Smooth muscle cell of the brain vasculature (primary cell): ENCODE results near the gene LUC7L.
"Not testable (repeated sequence)": the region's sequence is repeated elsewhere in the genome, so short reads cannot be mapped to it uniquely, and the experiment has no call there.

Experiments
- DNase-seq: peaks from one replicate; pipeline ENCODE4 v3.0.0-alpha.2; 2012; ENCODE audit warnings: low read depth, low spot score

The LUC7L gene

DNA sequence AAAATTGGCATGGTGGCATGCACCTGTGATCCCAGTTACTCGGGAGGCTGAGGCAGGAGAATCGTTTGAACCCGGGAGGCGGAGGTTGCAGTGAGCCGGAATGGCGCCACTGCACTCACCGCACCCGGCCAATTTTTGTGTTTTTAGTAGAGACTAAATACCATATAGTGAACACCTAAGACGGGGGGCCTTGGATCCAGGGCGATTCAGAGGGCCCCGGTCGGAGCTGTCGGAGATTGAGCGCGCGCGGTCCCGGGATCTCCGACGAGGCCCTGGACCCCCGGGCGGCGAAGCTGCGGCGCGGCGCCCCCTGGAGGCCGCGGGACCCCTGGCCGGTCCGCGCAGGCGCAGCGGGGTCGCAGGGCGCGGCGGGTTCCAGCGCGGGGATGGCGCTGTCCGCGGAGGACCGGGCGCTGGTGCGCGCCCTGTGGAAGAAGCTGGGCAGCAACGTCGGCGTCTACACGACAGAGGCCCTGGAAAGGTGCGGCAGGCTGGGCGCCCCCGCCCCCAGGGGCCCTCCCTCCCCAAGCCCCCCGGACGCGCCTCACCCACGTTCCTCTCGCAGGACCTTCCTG lies 49.1 kb downstream of the LUC7L start, which contains the start of gene HBQ1:
HBQ1 (plus strand) TSS at position 359 of the 575 bp plus-strand sequence; CDS start at position 387, 28 bp downstream.
- DNase-seq: no peak

DNA sequence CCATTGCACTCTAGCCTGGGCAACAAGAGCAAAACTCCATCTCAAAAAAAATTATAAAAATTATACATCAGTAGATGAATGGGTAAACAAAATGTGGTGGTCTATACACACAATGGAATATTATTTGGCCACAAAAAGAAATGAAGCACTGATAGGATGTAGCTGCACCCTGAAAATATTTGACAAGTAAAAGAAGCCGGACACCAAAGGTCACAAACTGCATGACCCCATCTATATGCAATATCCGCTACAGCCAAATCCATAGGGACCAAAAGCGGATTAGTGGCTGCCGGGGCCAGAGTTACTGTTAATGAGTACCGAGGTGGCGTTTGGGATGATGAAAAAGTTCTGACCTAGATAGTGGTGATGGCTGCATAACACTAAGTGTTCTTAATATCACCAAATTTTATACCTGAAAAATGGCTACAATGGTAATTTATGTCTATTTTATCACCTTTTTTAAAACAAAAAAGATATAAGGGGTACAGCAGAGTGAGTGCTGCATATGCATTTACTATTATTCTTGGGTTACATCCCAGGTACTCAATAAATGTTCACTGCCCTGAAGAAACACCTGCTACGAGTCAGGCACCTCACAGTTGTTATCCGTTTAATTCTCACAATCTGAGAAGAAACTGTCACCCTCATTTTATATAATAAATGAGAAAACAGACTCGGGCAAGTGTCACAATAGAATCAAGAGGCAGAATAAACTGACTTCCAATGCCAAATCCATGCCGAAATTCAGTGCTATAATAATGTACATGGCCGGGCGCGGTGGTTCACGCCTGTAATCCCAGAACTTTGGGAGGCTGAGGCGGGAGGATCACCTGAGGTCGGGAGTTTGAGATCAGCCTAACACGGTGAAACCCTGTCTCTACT lies 49.8 kb downstream of the LUC7L start:
- no peak for DNase-seq

DNA sequence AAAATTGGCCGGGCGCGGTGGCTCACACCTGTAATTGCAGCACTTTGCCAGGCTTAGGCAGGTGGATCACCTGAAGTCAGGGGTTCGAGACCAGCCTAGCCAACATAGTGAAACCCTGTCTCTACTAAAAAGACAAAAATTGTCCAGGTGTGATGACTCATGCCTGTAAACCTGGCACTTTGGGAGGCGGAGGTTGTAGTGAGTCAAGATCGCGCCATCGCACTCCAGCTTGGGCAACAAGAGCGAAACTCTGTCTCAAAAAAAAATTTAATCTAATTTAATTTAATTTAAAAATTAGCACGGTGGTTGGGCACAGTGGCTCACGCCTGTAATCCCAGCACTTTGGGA lies 50.6 kb downstream of the LUC7L start:
- DNase-seq: no peak

DNA sequence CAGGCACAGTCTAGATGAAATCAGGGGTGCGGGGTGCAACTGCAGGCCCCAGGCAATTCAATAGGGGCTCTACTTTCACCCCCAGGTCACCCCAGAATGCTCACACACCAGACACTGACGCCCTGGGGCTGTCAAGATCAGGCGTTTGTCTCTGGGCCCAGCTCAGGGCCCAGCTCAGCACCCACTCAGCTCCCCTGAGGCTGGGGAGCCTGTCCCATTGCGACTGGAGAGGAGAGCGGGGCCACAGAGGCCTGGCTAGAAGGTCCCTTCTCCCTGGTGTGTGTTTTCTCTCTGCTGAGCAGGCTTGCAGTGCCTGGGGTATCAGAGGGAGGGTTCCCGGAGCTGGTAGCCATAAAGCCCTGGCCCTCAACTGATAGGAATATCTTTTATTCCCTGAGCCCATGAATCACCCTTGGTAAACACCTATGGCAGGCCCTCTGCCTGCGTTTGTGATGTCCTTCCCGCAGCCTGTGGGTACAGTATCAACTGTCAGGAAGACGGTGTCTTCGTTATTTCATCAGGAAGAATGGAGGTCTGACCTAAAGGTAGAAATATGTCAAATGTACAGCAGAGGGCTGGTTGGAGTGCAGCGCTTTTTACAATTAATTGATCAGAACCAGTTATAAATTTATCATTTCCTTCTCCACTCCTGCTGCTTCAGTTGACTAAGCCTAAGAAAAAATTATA lies 51.1 kb downstream of the LUC7L start:
- DNase-seq: no peak

DNA sequence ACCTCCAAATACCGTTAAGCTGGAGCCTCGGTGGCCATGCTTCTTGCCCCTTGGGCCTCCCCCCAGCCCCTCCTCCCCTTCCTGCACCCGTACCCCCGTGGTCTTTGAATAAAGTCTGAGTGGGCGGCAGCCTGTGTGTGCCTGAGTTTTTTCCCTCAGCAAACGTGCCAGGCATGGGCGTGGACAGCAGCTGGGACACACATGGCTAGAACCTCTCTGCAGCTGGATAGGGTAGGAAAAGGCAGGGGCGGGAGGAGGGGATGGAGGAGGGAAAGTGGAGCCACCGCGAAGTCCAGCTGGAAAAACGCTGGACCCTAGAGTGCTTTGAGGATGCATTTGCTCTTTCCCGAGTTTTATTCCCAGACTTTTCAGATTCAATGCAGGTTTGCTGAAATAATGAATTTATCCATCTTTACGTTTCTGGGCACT lies 51.8 kb downstream of the LUC7L start:
- no peak for DNase-seq

DNA sequence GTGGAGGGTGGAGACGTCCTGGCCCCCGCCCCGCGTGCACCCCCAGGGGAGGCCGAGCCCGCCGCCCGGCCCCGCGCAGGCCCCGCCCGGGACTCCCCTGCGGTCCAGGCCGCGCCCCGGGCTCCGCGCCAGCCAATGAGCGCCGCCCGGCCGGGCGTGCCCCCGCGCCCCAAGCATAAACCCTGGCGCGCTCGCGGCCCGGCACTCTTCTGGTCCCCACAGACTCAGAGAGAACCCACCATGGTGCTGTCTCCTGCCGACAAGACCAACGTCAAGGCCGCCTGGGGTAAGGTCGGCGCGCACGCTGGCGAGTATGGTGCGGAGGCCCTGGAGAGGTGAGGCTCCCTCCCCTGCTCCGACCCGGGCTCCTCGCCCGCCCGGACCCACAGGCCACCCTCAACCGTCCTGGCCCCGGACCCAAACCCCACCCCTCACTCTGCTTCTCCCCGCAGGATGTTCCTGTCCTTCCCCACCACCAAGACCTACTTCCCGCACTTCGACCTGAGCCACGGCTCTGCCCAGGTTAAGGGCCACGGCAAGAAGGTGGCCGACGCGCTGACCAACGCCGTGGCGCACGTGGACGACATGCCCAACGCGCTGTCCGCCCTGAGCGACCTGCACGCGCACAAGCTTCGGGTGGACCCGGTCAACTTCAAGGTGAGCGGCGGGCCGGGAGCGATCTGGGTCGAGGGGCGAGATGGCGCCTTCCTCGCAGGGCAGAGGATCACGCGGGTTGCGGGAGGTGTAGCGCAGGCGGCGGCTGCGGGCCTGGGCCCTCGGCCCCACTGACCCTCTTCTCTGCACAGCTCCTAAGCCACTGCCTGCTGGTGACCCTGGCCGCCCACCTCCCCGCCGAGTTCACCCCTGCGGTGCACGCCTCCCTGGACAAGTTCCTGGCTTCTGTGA lies 52.5 kb downstream of the LUC7L start, which contains the start of gene HBA1:
HBA1 (plus strand) TSS at position 204 of the 906 bp plus-strand sequence; CDS start at position 241, 37 bp downstream.
- DNase-seq: not testable (repeated sequence)

DNA sequence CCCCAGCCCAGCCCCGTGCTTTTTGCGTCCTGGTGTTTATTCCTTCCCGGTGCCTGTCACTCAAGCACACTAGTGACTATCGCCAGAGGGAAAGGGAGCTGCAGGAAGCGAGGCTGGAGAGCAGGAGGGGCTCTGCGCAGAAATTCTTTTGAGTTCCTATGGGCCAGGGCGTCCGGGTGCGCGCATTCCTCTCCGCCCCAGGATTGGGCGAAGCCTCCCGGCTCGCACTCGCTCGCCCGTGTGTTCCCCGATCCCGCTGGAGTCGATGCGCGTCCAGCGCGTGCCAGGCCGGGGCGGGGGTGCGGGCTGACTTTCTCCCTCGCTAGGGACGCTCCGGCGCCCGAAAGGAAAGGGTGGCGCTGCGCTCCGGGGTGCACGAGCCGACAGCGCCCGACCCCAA lies 53.2 kb downstream of the LUC7L start:
- not testable (repeated sequence) for DNase-seq

DNA sequence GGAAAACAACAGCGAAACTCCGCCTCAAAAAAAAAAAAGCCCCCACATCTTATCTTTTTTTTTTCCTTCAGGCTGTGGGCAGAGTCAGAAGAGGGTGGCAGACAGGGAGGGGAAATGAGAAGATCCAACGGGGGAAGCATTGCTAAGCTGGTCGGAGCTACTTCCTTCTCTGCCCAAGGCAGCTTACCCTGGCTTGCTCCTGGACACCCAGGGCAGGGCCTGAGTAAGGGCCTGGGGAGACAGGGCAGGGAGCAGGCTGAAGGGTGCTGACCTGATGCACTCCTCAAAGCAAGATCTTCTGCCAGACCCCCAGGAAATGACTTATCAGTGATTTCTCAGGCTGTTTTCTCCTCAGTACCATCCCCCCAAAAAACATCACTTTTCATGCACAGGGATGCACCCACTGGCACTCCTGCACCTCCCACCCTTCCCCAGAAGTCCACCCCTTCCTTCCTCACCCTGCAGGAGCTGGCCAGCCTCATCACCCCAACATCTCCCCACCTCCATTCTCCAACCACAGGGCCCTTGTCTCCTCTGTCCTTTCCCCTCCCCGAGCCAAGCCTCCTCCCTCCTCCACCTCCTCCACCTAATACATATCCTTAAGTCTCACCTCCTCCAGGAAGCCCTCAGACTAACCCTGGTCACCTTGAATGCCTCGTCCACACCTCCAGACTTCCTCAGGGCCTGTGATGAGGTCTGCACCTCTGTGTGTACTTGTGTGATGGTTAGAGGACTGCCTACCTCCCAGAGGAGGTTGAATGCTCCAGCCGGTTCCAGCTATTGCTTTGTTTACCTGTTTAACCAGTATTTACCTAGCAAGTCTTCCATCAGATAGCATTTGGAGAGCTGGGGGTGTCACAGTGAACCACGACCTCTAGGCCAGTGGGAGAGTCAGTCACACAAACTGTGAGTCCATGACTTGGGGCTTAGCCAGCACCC lies 54.0 kb downstream of the LUC7L start:
- no peak for DNase-seq

DNA sequence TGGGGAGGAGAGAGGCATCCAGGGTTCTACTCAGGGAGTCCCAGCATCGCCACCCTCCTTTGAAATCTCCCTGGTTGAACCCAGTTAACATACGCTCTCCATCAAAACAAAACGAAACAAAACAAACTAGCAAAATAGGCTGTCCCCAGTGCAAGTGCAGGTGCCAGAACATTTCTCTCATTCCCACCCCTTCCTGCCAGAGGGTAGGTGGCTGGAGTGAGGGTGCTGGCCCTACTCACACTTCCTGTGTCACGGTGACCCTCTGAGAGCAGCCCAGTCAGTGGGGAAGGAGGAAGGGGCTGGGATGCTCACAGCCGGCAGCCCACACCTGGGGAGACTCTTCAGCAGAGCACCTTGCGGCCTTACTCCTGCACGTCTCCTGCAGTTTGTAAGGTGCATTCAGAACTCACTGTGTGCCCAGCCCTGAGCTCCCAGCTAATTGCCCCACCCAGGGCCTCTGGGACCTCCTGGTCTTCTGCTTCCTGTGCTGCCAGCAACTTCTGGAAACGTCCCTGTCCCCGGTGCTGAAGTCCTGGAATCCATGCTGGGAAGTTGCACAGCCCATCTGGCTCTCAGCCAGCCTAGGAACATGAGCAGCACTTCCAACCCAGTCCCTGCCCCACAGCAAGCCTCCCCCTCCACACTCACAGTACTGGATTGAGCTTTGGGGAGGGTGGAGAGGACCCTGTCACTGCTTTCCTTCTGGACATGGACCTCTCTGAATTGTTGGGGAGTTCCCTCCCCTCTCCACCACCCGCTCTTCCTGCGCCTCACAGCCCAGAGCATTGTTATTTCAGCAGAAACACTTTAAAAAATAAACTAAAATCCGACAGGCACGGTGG lies 55.1 kb downstream of the LUC7L start:
- not testable (repeated sequence) for DNase-seq

DNA sequence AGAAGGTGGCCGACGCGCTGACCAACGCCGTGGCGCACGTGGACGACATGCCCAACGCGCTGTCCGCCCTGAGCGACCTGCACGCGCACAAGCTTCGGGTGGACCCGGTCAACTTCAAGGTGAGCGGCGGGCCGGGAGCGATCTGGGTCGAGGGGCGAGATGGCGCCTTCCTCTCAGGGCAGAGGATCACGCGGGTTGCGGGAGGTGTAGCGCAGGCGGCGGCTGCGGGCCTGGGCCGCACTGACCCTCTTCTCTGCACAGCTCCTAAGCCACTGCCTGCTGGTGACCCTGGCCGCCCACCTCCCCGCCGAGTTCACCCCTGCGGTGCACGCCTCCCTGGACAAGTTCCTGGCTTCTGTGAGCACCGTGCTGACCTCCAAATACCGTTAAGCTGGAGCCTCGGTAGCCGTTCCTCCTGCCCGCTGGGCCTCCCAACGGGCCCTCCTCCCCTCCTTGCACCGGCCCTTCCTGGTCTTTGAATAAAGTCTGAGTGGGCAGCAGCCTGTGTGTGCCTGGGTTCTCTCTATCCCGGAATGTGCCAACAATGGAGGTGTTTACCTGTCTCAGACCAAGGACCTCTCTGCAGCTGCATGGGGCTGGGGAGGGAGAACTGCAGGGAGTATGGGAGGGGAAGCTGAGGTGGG lies 55.9 kb downstream of the LUC7L start:
- not testable (repeated sequence) for DNase-seq

DNA sequence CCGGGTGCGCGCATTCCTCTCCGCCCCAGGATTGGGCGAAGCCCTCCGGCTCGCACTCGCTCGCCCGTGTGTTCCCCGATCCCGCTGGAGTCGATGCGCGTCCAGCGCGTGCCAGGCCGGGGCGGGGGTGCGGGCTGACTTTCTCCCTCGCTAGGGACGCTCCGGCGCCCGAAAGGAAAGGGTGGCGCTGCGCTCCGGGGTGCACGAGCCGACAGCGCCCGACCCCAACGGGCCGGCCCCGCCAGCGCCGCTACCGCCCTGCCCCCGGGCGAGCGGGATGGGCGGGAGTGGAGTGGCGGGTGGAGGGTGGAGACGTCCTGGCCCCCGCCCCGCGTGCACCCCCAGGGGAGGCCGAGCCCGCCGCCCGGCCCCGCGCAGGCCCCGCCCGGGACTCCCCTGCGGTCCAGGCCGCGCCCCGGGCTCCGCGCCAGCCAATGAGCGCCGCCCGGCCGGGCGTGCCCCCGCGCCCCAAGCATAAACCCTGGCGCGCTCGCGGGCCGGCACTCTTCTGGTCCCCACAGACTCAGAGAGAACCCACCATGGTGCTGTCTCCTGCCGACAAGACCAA lies 56.8 kb downstream of the LUC7L start, which contains the start of gene HBA2:
HBA2 (plus strand) TSS at position 503 of the 568 bp plus-strand sequence; CDS start at position 540, 37 bp downstream.
- DNase-seq: not testable (repeated sequence)

DNA sequence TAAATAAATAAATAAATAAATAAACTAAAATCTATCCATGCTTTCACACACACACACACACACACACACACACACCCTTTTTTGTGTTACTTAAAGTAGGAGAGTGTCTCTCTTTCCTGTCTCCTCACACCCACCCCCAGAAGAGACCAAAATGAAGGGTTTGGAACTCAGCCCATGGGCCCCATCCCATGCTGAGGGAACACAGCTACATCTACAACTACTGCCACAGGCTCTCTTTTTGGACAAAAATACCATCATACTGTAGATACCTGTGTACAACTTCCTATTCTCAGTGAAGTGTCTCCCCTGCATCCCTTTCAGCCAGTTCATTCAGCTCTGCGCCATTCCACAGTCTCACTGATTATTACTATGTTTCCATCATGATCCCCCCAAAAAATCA lies 58.5 kb downstream of the LUC7L start:
- DNase-seq: no peak

DNA sequence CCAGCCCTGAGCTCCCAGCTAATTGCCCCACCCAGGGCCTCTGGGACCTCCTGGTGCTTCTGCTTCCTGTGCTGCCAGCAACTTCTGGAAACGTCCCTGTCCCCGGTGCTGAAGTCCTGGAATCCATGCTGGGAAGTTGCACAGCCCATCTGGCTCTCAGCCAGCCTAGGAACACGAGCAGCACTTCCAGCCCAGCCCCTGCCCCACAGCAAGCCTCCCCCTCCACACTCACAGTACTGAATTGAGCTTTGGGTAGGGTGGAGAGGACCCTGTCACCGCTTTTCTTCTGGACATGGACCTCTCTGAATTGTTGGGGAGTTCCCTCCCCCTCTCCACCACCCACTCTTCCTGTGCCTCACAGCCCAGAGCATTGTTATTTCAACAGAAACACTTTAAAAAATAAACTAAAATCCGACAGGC lies 59.2 kb downstream of the LUC7L start:
- DNase-seq: not testable (repeated sequence)

DNA sequence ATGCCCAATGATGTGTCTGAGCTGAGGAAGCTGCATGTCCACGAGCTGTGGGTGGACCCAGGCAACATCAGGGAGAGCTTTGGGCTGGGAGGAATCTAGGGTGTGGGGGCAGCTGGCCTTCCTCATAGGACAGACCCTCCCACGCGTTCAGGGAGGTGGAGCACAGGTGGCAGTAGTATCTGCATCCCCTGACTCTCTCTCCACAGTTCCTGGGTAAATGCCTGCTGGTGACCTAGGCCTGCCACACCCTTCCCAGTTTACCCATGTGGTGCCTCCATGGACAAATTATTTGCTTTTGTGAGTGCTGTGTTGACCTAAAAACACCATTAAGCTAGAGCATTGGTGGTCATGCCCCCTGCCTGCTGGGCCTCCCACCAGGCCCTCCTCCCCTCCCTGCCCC lies 60.2 kb downstream of the LUC7L start:
- no peak for DNase-seq

DNA sequence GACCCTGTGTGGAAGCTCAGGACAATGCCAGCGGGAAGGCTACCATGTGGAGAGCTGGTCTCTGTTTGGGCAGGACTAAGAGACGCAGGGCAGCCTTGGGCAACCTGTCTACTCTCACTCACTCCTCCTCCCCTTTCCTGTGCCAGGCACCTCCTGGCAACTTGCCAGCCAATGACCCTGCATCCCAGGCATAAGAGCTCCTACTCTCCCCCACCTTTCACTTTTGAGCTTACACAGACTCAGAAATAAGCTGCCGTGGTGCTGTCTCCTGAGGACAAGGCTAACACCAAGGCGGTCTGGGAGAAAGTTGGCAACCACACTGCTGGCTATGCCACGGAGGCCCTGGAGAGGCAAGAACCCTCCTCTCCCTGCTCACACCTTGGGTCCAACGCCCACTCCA lies 60.8 kb downstream of the LUC7L start:
- no peak for DNase-seq

DNA sequence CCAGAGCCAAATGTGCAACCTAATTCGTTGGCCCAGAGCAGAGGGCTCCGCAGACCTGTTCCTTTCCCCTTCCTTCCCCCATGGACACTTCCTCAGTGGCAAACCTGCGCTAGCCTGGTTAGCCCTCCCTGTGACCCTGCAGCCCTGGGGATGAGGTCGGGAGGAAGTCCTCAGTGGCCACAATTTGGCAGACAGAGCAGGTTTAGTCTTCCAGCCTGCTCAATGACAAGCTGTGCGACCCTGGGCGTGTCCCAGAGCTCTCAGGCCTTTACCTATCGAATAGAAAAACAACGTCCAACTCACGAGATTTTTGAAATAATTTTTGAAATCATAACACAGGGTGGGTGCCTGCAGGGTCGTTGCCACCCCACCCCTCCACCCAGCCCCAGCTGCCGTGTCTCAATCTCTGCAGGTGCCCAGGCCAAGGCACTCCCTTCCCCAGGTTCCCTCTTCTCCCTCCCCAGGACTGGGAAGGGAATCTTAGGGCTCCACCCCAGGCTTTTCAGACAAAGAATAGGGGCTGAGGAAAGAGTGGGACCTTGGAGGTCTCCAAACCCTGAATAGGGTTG lies 62.0 kb downstream of the LUC7L start:
- DNase-seq: no peak

DNA sequence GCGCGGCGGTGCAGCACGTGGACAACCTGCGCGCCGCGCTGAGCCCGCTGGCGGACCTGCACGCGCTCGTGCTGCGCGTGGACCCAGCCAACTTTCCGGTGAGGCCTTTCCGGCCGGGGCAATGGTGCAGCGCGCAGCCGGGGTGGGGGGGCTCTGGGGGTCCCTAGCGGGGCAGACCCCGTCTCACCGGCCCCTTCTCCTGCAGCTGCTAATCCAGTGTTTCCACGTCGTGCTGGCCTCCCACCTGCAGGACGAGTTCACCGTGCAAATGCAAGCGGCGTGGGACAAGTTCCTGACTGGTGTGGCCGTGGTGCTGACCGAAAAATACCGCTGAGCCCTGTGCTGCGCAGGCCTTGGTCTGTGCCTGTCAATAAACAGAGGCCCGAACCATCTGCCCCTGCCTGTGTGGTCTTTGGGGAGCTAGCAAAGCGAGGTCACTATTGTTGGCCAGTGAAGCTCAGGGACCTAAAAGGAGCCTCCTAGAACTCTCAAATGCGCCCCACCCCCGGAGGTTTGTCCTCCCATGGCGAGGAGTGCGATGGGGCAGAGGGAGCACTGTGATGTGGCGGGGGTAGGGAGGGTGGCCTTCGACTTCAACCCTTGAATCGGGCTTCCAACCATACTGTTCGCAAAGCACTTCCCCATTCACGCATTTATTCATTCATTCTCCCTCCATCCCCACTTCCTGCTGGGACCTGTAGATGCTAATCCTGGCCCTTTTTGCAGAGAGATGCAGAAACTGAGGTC lies 62.7 kb downstream of the LUC7L start:
- no peak for DNase-seq
